T-helper 2 cell treated with Interferon-gamma antibody and Interleukin-4, amounts not matched to agents 100 ng/mL and 5 ng/mL, for 36 hours (primary cell): ENCODE results near the gene AKR1A1. TPM values are rescaled to one million over a fixed set of nuclear protein-coding genes. Genes with fewer than 3 reads are reported as not detected.
"Not testable (repeated sequence)": the region's sequence is repeated elsewhere in the genome, so short reads cannot be mapped to it uniquely, and the experiment has no call there.

ENCODE experiments used
- intact Hi-C: fragments of 100-400 bp; cut with micrococcal nuclease; formaldehyde crosslinking; loops from one replicate; pipeline ENCODE4 v1.15.1; 2023
- total RNA-seq: library from RNA; stranded (reverse); gene quantifications from 2 replicates; pipeline ENCODE4 v1.2.3, GENCODE V29; 2022

AKR1A1 gene
- total RNA-seq, 1 donor from 2014 or later: 167 TPM

- intact Hi-C loops: no loop called here
Measured at GRCh38 chr1:45569571-45569961, 18.9 kb downstream of the AKR1A1 start.

GRCh38 chr1:45569962-45570581 lies 19.4 kb downstream of the AKR1A1 start:
- intact Hi-C loops: loop anchor here (1.0 to 2.0 kb wide), 3 partner anchors 49 to 211 kb away; partner anchors contain the start of gene PRDX1

- intact Hi-C loops: loop anchor here (1.0 to 2.0 kb wide), 3 partner anchors 50 to 211 kb away; partner anchors contain the start of gene PRDX1
Measured at GRCh38 chr1:45570631-45571030, 20.0 kb downstream of the AKR1A1 start.

GRCh38 chr1:45573231-45573804 lies 22.7 kb downstream of the AKR1A1 start:
- intact Hi-C loops: no loop called here

- intact Hi-C loops: no loop called here
Measured at GRCh38 chr1:45574105-45574626, 23.5 kb downstream of the AKR1A1 start.

GRCh38 chr1:45583264-45583665 lies 32.6 kb downstream of the AKR1A1 start:
- intact Hi-C loops: loop anchor here (1.0 to 10.0 kb wide), 6 partner anchors 33 to 852 kb away; partner anchors contain the start of genes AKR1A1, KIF2C, LRRC41 and MUTYH

GRCh38 chr1:45583666-45584350 lies 33.2 kb downstream of the AKR1A1 start, which contains the start of gene NASP:
NASP (plus strand) TSS chr1:45584041; CDS start chr1:45584147, 106 bp downstream.
- intact Hi-C loops: loop anchor here (1.0 to 10.0 kb wide), 13 partner anchors 34 to 853 kb away; partner anchors contain the start of genes AKR1A1, CCDC163, IPP and KIF2C

- intact Hi-C loops: loop anchor here (1.0 to 10.0 kb wide), 9 partner anchors 63 to 784 kb away; partner anchors contain the start of genes CCDC163, IPP, LRRC41 and MAST2
Measured at GRCh38 chr1:45584351-45585109, 33.9 kb downstream of the AKR1A1 start.

GRCh38 chr1:45585110-45585426 lies 34.4 kb downstream of the AKR1A1 start:
- intact Hi-C loops: loop anchor here (2.0 to 10.0 kb wide), 3 partner anchors 217 to 784 kb away; partner anchors contain the start of genes LRRC41, MAST2, PLK3 and UQCRH

GRCh38 chr1:45585496-45586075 lies 35.0 kb downstream of the AKR1A1 start:
- intact Hi-C loops: loop anchor here (2.0 to 10.0 kb wide), 3 partner anchors 217 to 785 kb away; partner anchors contain the start of genes LRRC41, MAST2, PLK3 and UQCRH

- intact Hi-C loops: loop anchor here (5.0 to 10.0 kb wide), 2 partner anchors 216 to 718 kb away; partner anchors contain the start of genes LRRC41, MAST2 and UQCRH
Measured at GRCh38 chr1:45586769-45587168, 36.1 kb downstream of the AKR1A1 start.

GRCh38 chr1:45589861-45590260 lies 39.2 kb downstream of the AKR1A1 start:
- intact Hi-C loops: loop anchor here (5.0 to 10.0 kb wide), 2 partner anchors 212 to 715 kb away; partner anchors contain the start of genes LRRC41, MAST2 and UQCRH

GRCh38 chr1:45594412-45594811 lies 43.8 kb downstream of the AKR1A1 start:
- intact Hi-C loops: no loop called here

GRCh38 chr1:45596765-45597164 lies 46.1 kb downstream of the AKR1A1 start:
- intact Hi-C loops: not testable (repeated sequence)

- intact Hi-C loops: no loop called here
Measured at GRCh38 chr1:45604239-45604638, 53.6 kb downstream of the AKR1A1 start.

- intact Hi-C loops: no loop called here
Measured at GRCh38 chr1:45607404-45608074, 56.9 kb downstream of the AKR1A1 start.

GRCh38 chr1:45608175-45609156 lies 57.8 kb downstream of the AKR1A1 start:
- intact Hi-C loops: no loop called here

GRCh38 chr1:45610589-45611226 lies 60.1 kb downstream of the AKR1A1 start:
- intact Hi-C loops: no loop called here
